B cell (primary cell): Measurements from ENCODE around the gene PDE10A.

Experiments used
- EZH2 ChIP-seq: IDR thresholded peaks from 2 replicates; pipeline ENCODE4 v1.6.1; 2012; ENCODE audit warnings: borderline replicate concordance, low read depth, mild to moderate bottlenecking, moderate library complexity, low read length; ENCODE audit not compliant: insufficient read depth, poor library complexity, severe bottlenecking
- TF ChIP-seq, protein P1 (sequence below): fragments of 200-600 bp; IDR thresholded peaks from one replicate; pipeline ENCODE4 v1.8.0; 2022; ENCODE audit warnings: antibody characterized with exemption, mild to moderate bottlenecking

DNA sequence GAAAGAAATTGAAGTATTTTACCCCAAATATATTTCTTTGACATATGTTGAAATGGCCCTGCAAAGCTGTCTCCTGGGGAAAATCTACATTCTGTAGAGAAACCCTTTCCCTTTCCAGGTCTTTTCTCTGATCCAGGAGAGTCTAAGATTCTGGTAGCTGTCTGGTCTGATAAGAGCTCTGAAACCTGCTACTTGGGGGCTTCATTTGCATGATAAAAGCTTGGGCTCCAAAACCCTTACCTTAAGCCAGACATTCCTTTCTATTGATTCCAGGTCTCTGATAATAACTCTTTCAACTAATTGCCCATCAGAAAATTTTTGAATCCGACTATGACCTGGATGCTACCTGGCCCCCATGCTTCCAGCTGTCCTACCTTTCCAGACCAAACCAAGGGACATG lies 184.5 kb downstream of the PDE10A start:
- TF ChIP-seq, protein P1, sequence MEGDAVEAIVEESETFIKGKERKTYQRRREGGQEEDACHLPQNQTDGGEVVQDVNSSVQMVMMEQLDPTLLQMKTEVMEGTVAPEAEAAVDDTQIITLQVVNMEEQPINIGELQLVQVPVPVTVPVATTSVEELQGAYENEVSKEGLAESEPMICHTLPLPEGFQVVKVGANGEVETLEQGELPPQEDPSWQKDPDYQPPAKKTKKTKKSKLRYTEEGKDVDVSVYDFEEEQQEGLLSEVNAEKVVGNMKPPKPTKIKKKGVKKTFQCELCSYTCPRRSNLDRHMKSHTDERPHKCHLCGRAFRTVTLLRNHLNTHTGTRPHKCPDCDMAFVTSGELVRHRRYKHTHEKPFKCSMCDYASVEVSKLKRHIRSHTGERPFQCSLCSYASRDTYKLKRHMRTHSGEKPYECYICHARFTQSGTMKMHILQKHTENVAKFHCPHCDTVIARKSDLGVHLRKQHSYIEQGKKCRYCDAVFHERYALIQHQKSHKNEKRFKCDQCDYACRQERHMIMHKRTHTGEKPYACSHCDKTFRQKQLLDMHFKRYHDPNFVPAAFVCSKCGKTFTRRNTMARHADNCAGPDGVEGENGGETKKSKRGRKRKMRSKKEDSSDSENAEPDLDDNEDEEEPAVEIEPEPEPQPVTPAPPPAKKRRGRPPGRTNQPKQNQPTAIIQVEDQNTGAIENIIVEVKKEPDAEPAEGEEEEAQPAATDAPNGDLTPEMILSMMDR = no peak
- TF ChIP-seq EZH2 = no peak
